Stimulated activated CD8-positive, alpha-beta memory T cell treated with anti-CD3 and anti-CD28 coated beads, Interleukin-12 subunit alpha, Interleukin-12 subunit beta, amount 100 ng/mL, for 24 hours (primary cell): ENCODE measurements around the gene UBD.

Experiments used
- DNase-seq: peaks from one replicate; pipeline ENCODE4 v3.0.0-alpha.2; 2020; ENCODE audit errors: extremely low read depth

The UBD gene

GRCh38 chr6:29559524-29560287 is at the start of gene UBD:
TSS of gene UBD (minus strand) at chr6:29559732. CDS start at chr6:29559701, 31 bp downstream.
- no peak for DNase-seq

GRCh38 chr6:29608131-29608530 is 48.6 kb upstream of the UBD start:
- DNase-seq, result no peak

GRCh38 chr6:29603930-29604329 is 44.4 kb upstream of the UBD start:
- DNase-seq, result no peak

GRCh38 chr6:29603456-29603855 is 43.9 kb upstream of the UBD start:
- DNase-seq, result no peak

- no peak for DNase-seq
Measured at GRCh38 chr6:29602564-29603361, 43.2 kb upstream of the UBD start.

GRCh38 chr6:29598172-29598747 is 38.7 kb upstream of the UBD start:
- no peak for DNase-seq

- no peak for DNase-seq
Measured at GRCh38 chr6:29597184-29597583, 37.7 kb upstream of the UBD start.

- DNase-seq, result no peak
Measured at GRCh38 chr6:29596381-29596900, 36.9 kb upstream of the UBD start.

GRCh38 chr6:29593199-29593855 is 33.8 kb upstream of the UBD start:
- no peak for DNase-seq

GRCh38 chr6:29591677-29592076 is 32.1 kb upstream of the UBD start:
- DNase-seq, result no peak

- no peak for DNase-seq
Measured at GRCh38 chr6:29590218-29590808, 30.8 kb upstream of the UBD start.

- DNase-seq, result no peak
Measured at GRCh38 chr6:29589423-29590048, 30.0 kb upstream of the UBD start.

- no peak for DNase-seq
Measured at GRCh38 chr6:29584821-29585220, 25.3 kb upstream of the UBD start, which contains the start of gene OR2H2. TSS of gene OR2H2 (plus strand) at chr6:29585121. CDS start at chr6:29587945, 2,824 bp downstream.

- no peak for DNase-seq
Measured at GRCh38 chr6:29577544-29577943, 18.0 kb upstream of the UBD start.

- no peak for DNase-seq
Measured at GRCh38 chr6:29576056-29576455, 16.5 kb upstream of the UBD start.

- DNase-seq, result no peak
Measured at GRCh38 chr6:29567991-29568390, 8.5 kb upstream of the UBD start.

- no peak for DNase-seq
Measured at GRCh38 chr6:29567541-29567940, 8.0 kb upstream of the UBD start.

GRCh38 chr6:29566856-29567255 is 7.3 kb upstream of the UBD start:
- no peak for DNase-seq

- DNase-seq, result no peak
Measured at GRCh38 chr6:29564875-29565274, 5.3 kb upstream of the UBD start.

GRCh38 chr6:29563435-29563965 is 4.0 kb upstream of the UBD start:
- no peak for DNase-seq
